HG02623 (cell line): ENCODE results near the gene RIPK3.
"Not testable (repeated sequence)": the region's sequence is repeated elsewhere in the genome, so short reads cannot be mapped to it uniquely, and the experiment has no call there.

Experiments
- ATAC-seq: cut with Tn5 transposase; IDR thresholded peaks from one replicate; pipeline ENCODE4 v1.9.1; 2021; ENCODE audit warnings: moderate library complexity; ENCODE audit not compliant: unreplicated experiment

RIPK3 gene

GRCh38 chr14:24348186-24348585 lies 8.4 kb upstream of the RIPK3 start:
- no peak for ATAC-seq

GRCh38 chr14:24347134-24347533 lies 7.3 kb upstream of the RIPK3 start:
- ATAC-seq = no peak

GRCh38 chr14:24343795-24344660 lies 4.2 kb upstream of the RIPK3 start:
- ATAC-seq = no peak

GRCh38 chr14:24342889-24343288 lies 3.1 kb upstream of the RIPK3 start:
- no peak for ATAC-seq

- ATAC-seq = no peak
Measured at GRCh38 chr14:24340606-24341005, 815 bp upstream of the RIPK3 start.

- ATAC-seq = no peak
Measured at GRCh38 chr14:24338843-24339242, 948 bp downstream of the RIPK3 start.

GRCh38 chr14:24337824-24338175 lies 2.0 kb downstream of the RIPK3 start:
- ATAC-seq = no peak

GRCh38 chr14:24337144-24337823 lies 2.5 kb downstream of the RIPK3 start:
- no peak for ATAC-seq

- no peak for ATAC-seq
Measured at GRCh38 chr14:24335461-24336171, 4.2 kb downstream of the RIPK3 start.

DNA sequence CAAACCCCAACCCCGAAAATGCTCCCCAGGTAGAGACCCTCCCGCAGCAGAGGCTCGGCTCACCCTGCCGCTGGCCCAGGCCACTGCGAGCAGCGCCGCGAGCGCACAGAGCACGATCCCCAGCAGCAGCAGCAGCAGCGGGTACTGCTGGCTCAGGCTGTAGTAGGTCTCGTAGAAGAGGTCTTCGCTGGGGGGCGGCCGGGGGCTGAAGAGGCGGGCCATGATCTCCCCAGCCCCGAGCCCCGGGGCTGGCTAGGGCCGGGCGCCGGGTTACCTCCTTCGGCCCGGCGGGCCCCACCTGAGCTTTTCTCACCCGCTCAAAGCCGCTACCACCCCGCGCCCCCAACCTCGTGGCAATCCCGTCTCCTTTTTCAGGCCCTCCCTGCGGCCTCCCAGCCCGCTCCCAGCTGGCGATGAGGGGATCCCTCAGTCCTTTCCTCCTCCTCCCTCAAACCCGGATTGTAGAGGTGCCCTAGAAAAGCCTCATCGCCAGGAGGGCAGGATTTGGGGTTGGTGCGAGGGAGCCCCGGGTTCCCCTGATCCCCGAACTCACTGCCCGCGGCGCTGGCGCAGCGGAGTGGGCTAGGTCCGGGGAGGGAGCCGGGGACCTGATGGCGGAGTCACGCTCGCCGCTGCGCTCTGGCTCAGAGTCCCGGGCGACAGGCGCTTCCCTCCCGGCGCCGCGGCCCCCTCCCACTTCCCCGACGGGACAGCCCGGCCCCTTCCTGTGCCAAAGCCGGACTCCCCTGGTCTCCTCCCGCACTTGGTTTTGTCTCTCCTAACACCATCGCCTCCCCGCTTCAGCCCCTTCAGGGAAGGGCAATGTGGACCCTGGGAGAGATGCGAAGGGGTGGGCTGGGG lies 5.1 kb downstream of the RIPK3 start, which contains the start of gene ADCY4:
ADCY4 (minus strand) TSS at position 641 of the 861 bp plus-strand sequence; CDS start at position 222, 419 bp downstream.
- ATAC-seq = no peak

DNA sequence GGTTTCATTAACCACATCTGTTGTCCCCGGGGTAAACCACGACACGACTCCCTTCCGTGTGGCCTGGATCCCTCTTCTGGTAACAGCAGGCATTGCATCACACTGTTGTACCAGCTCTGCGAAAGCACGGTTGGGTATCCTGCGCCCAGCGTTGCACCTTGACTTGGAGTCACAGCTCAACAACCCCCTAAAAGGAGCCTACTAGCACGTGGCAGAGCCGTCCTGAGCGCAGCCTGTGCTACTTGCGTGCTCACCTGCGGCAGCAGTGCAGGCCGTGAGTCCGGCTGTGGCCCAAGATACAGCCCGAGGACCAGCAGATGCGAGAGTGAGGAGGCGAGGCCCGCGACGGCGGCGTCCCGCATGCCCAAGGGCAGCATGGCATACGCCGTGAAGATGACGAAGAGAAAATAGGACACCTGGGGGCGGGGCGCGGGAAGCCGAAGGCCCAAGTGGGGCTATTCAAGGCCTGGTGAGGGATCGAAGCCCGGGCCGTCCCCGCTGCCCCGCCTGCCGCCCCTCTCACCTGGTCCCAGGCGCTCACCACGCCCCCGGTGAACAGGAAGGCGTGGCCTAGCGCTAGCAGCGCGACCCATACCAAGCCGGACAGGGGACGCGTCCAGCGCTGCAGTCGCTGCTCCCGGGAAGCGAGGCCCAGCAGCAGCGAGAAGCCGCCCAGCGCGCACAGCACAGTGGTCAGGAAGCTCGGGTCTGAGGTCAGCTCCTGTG lies 7.4 kb downstream of the RIPK3 start:
- peak; percentile 76 for ATAC-seq

GRCh38 chr14:24331731-24332267 lies 8.0 kb downstream of the RIPK3 start:
- ATAC-seq = no peak

DNA sequence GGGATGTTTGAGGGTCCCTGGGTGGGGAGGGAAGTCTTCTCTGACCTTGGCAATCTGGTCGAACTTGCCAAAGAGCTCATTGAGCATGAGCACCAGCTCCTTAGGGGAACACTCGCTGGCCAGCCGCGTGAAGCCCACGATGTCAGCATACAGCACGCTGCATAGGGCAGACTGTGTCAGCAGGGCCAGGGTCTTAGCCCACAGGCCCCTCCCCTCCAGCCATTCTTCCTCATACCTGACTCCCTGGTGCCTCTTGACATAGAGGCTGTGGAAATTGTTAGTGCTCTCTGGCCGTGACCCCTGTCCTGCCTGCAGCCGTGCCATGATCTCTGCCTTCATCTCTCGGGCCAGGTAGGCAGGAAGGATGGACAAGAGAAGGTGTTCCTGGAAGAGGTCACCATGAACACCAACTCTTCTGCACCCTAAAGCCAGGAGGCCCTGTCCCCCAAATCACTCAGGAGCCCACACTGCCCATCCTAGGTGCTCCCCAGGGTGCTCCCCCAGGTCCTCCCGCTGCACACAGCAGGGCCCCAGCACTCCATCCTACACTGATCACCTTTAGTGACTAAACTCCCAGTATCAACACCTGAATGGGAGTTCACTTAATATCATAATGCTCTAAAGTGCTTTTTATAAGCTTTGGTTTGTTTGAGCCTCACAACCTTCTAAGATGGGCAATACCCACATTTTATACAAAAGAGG lies 8.7 kb downstream of the RIPK3 start:
- no peak for ATAC-seq

DNA sequence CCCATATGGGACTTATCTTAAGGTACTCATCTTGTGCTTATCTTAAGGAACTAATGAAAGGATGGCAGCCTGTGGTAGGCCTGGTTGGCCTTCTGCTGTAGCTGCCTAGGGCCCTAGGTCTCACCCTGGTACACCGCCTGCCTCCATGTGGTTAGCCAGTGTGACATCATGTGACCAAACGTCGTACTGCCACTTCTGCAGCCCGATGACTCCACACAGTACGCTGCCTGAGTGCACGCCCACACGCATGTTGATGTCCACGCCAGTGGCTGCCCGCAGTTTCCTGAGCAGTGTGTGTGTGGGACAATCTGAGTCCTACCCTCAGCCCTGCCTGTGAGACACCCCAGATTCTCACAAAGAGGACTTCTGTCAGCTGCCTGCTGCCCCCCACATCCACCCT lies 10.1 kb downstream of the RIPK3 start:
- ATAC-seq = no peak

GRCh38 chr14:24329073-24329663 lies 10.6 kb downstream of the RIPK3 start:
- ATAC-seq = no peak

GRCh38 chr14:24327914-24328313 lies 11.9 kb downstream of the RIPK3 start:
- ATAC-seq = not testable (repeated sequence)

DNA sequence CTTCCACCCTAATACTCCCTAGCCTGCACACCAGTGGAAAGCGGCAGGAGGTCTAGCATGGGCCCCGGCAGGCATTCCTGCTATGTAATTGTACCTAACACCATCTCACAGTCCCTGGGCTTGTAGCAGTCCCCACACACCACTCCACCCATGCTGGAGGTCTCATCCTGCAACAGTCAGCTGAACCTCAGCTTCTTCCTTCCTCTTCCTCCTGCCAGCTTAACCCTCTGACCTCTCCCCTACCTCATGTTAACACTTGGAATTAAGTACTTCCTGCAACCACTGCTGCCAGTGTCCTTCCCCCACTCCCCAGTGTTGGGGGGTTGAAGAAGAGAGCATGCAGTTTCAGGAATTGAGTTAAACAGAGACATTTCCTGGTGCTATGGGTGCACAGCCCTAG lies 12.5 kb downstream of the RIPK3 start:
- no peak for ATAC-seq

GRCh38 chr14:24325963-24326362 lies 13.8 kb downstream of the RIPK3 start:
- ATAC-seq = no peak

DNA sequence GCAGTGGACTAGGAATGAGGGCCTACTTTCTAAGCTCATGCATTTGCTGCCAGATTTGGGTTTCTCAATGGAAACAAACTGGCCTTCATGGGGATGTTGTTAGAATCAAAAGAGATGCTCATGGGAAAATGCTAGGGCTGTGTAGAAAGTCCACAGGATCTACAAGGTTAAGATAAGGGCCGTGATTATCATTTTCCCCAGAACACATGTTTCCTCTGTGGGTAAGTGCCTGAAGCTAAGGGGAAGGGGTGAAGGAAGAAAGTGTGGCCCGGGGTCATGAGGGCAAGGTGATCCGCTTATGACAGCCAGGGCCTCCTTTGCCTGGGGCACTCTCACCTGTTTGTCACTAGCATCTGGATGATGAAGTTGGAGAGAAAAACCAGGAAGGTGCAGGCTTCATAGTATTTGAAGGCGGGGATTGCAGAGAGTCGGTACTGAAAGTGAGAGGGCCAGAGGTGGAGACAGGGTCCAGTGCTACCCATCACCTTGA lies 14.7 kb downstream of the RIPK3 start:
- no peak for ATAC-seq
